Gastrocnemius medialis (tissue), 4 donors: ENCODE results near the gene MAP3K4. TPM values are rescaled to one million over a fixed set of nuclear protein-coding genes. Genes with fewer than 3 reads are reported as not detected.

Experiments
- ATAC-seq, 2 donors: fragments of 150-250 bp; one replicate each; pipeline ENCODE4 v1.9.1; 2016
- DNase-seq, 2 donors: peaks; one replicate each; pipeline ENCODE4 v3.0.0-alpha.2; 2019
- H3K27ac ChIP-seq, 4 donors: fragments of 200-600 bp; sonication (generic); 1 replicate in 1 of 4; 2 replicates in 3 of 4; pipeline ENCODE4 v1.5.1; 2016 to 2018; ENCODE audit warnings: mild to moderate bottlenecking in 2 of 4, moderate library complexity in 1 of 4
- H3K27me3 ChIP-seq, 3 donors: fragments of 200-600 bp; sonication (generic) in 2 of 3; 1 replicate in 1 of 3; 2 replicates in 2 of 3; pipeline versions ENCODE4 v1.5.1 to v1.6.0; 2016 to 2019; ENCODE audit warnings: mild to moderate bottlenecking in 1 of 3, moderate library complexity in 1 of 3
- H3K36me3 ChIP-seq, 2 donors: fragments of 200-600 bp; sonication (generic) in 1 of 2; one replicate each; pipeline ENCODE4 v1.5.1; 2017 to 2018
- H3K4me1 ChIP-seq, 2 donors: fragments of 200-600 bp; sonication (generic) in 1 of 2; one replicate each; pipeline ENCODE4 v1.5.1; 2016 to 2017; ENCODE audit warnings: mild to moderate bottlenecking in 2 of 2
- H3K4me3 ChIP-seq, 4 donors: fragments of 200-600 bp; sonication (generic) in 3 of 4; 1 replicate in 1 of 4; 2 replicates in 3 of 4; pipeline ENCODE4 v1.5.1; 2016 to 2019; ENCODE audit warnings: mild to moderate bottlenecking in 2 of 4
- H3K9me3 ChIP-seq, 3 donors: fragments of 200-600 bp; sonication (generic) in 2 of 3; 1 replicate in 1 of 3; 2 replicates in 2 of 3; pipeline ENCODE4 v1.5.1; 2016 to 2019
- CTCF ChIP-seq, 5 experiments: fragments of 450-650 bp in 3 of 5; fragments of 200-600 bp in 2 of 5; sonication (generic) in 2 of 5; IDR thresholded peaks in 4 of 5; conservative IDR thresholded peaks in 1 of 5; 1 replicate in 4 of 5; 2 replicates in 1 of 5; pipeline ENCODE4 v1.5.1; 2016 to 2019; ENCODE audit warnings: antibody characterized with exemption in 5 of 5, mild to moderate bottlenecking in 3 of 5, moderate library complexity in 3 of 5
- POLR2A ChIP-seq, 2 donors: fragments of 450-650 bp; IDR thresholded peaks; one replicate each; pipeline ENCODE4 v1.6.1; 2017; ENCODE audit warnings: antibody characterized with exemption in 2 of 2, mild to moderate bottlenecking in 2 of 2, moderate library complexity in 2 of 2
- in situ Hi-C, 4 donors: fragments of 200-750 bp; cut with MboI; loops; one replicate each; pipeline versions ENCODE4 v1.15.0 to v1.8.0; 2017; ENCODE audit warnings: low sequenced_read_pairs in 4 of 4
- intact Hi-C: fragments of 100-400 bp; cut with DNase I; formaldehyde crosslinking; loops from one replicate; pipeline ENCODE4 v1.15.1; 2023; ENCODE audit warnings: low total_unique reads
- total RNA-seq, 4 donors: library from RNA; depleted of rRNA; stranded (reverse); fragments of >200 nt; gene quantifications; one replicate each; pipeline versions ENCODE4 v1.1.0 to v1.2.3, GENCODE V29; 2016

The MAP3K4 gene
- total RNA-seq, 4 donors from 2014 or later, result 17.4 to 28.1 (median 23.6) TPM

- Histone ChIP-seq H3K27ac (no peak overlapping the region), H3K4me1 (peaks cover 14 to 19% of the 10 kb centered on the region in 2 donors), H3K27me3 (no peaks in the 10 kb centered on the region), H3K9me3 (no peaks in the 10 kb centered on the region), H3K36me3 (no peaks in the 10 kb centered on the region), H3K4me3 (no peak overlapping the region)
- no peak for ATAC-seq
- no peak for DNase-seq
- intact Hi-C loops, result no loop called here
- TF ChIP-seq POLR2A (IDR thresholded peaks at IDR 0.05) (no peak), CTCF (IDR thresholded peaks at IDR 0.05 in 4 of 5, conservative IDR thresholded peaks at IDR 0.05 in 1 of 5) (no peak)
- in situ Hi-C loops, result no loop called here
These were observed 40.3 kb downstream of the MAP3K4 start for GRCh38 chr6:161031721-161032495.

GRCh38 chr6:161033667-161034066 is 42.1 kb downstream of the MAP3K4 start:
- peaks cover 17 to 24% of the 10 kb centered on the region in 2 donors for H3K4me1 ChIP-seq
- in situ Hi-C loops, result no loop called here

GRCh38 chr6:161035182-161035980 is 43.8 kb downstream of the MAP3K4 start:
- peaks cover 12 to 13% of the 10 kb centered on the region in 2 donors for H3K4me1 ChIP-seq
- H3K9me3 ChIP-seq, result no peaks in the 10 kb centered on the region
- no peak overlapping the region for H3K4me3 ChIP-seq
- H3K36me3 ChIP-seq, result no peaks in the 10 kb centered on the region
- H3K27me3 ChIP-seq, result no peaks in the 10 kb centered on the region
- no peak for ATAC-seq
- DNase-seq, result no peak
- TF ChIP-seq CTCF (IDR thresholded peaks at IDR 0.05 in 4 of 5, conservative IDR thresholded peaks at IDR 0.05 in 1 of 5) (no peak), POLR2A (IDR thresholded peaks at IDR 0.05) (no peak)
- H3K27ac ChIP-seq, result no peak overlapping the region
- intact Hi-C loops (no loop called here), in situ Hi-C loops (no loop called here)

More at GRCh38 chr6:161033667-161034066, 42.1 kb downstream of the MAP3K4 start:
- no peak for TF ChIP-seq CTCF (IDR thresholded peaks at IDR 0.05 in 4 of 5, conservative IDR thresholded peaks at IDR 0.05 in 1 of 5)
- DNase-seq (no peak), ATAC-seq (no peak)
- Histone ChIP-seq H3K4me3 (no peak overlapping the region), H3K27ac (no peak overlapping the region), H3K9me3 (no peaks in the 10 kb centered on the region), H3K27me3 (no peaks in the 10 kb centered on the region), H3K36me3 (no peaks in the 10 kb centered on the region)
- intact Hi-C loops, result no loop called here

GRCh38 chr6:161035981-161036263 is 44.4 kb downstream of the MAP3K4 start:
- Histone ChIP-seq H3K36me3 (no peaks in the 10 kb centered on the region), H3K9me3 (no peaks in the 10 kb centered on the region), H3K4me1 (peaks cover 12 to 13% of the 10 kb centered on the region in 2 donors), H3K27me3 (no peaks in the 10 kb centered on the region), H3K27ac (no peak overlapping the region), H3K4me3 (no peak overlapping the region)
- in situ Hi-C loops (no loop called here), intact Hi-C loops (no loop called here)
- TF ChIP-seq POLR2A (IDR thresholded peaks at IDR 0.05), result no peak
- ATAC-seq (no peak), DNase-seq (no peak)

GRCh38 chr6:161037873-161038228 is 46.3 kb downstream of the MAP3K4 start:
- intact Hi-C loops, result no loop called here
- in situ Hi-C loops, result no loop called here
- ATAC-seq (peak in 1 of 2 donors; percentile 50), DNase-seq (no peak)
- Histone ChIP-seq H3K4me1 (peaks cover 12 to 13% of the 10 kb centered on the region in 2 donors), H3K4me3 (no peak overlapping the region), H3K9me3 (no peaks in the 10 kb centered on the region), H3K27ac (peak overlapping the region; percentile 57 to 67 (median 64)), H3K27me3 (no peaks in the 10 kb centered on the region), H3K36me3 (no peaks in the 10 kb centered on the region)
- TF ChIP-seq POLR2A (IDR thresholded peaks at IDR 0.05), result no peak
- no peak for TF ChIP-seq CTCF (IDR thresholded peaks at IDR 0.05 in 4 of 5, conservative IDR thresholded peaks at IDR 0.05 in 1 of 5)
